A549 (cell line): ENCODE results near the gene PTRHD1. TPM values are rescaled to one million over a fixed set of nuclear protein-coding genes. Genes with fewer than 3 reads are reported as not detected.

ENCODE experiments used
- ATAC-seq, 2 experiments: fragments of 200-7000 bp in 1 of 2; fragments of >200 bp in 1 of 2; cut with Nextera tagmentation in 1 of 2; cut with Tn5 transposase in 1 of 2; 3 replicates each; pipeline versions ENCODE4 v1.8.0 to v1.9.1; 2018 to 2020; ENCODE audit warnings: mild to moderate bottlenecking in 1 of 2, moderate library complexity in 1 of 2
- CTCF ChIA-PET: fragments of 300-600 bp; sonication (Branson Sonifier 250); formaldehyde crosslinking; extraction: SDS; loops from one replicate; lab custom pipeline; 2021; ENCODE audit warnings: antibody characterized with exemption, inconsistent platforms; lab: Yijun Ruan, JAX
- POLR2A ChIA-PET: fragments of 350-600 bp; formaldehyde crosslinking; extraction: SDS; loops from one replicate; lab custom pipeline; 2021; ENCODE audit warnings: antibody characterized with exemption, inconsistent platforms; lab: Yijun Ruan, JAX
- DNase-seq, 2 experiments: peaks; one replicate each; pipeline versions ENCODE4 v3.0.0 to v3.0.0-alpha.2; 2011 to 2016; ENCODE audit warnings: low read depth in 1 of 2, low spot score in 1 of 2
- FAIRE-seq: peaks from 2 replicates; lab custom pipeline; 2011; peaks lifted over from hg19 to GRCh38; lab: Jason Lieb, UNC
- H3K27ac ChIP-seq, 2 experiments: fragments of >200 bp; sonication (Bioruptor Twin); formaldehyde crosslinking; 3 replicates each; pipeline ENCODE4 v1.5.1; 2016 to 2017
- H3K4me1 ChIP-seq: fragments of >200 bp; sonication (Bioruptor Twin); formaldehyde crosslinking; 3 replicates; pipeline ENCODE4 v1.6.1; 2016
- H3K4me2 ChIP-seq: fragments of >200 bp; sonication (Bioruptor Twin); formaldehyde crosslinking; 3 replicates; pipeline ENCODE4 v1.6.1; 2016
- H3K4me3 ChIP-seq: fragments of >200 bp; sonication (Bioruptor Twin); formaldehyde crosslinking; 3 replicates; pipeline ENCODE4 v1.5.1; 2016
- H3K9me3 ChIP-seq: fragments of >200 bp; sonication (Bioruptor Twin); formaldehyde crosslinking; 3 replicates; pipeline ENCODE4 v1.6.1; 2016
- FOXS1 ChIP-seq: fragments of 250-450 bp; sonication (Bioruptor Pico); IDR thresholded peaks from 2 replicates; pipeline ENCODE4 v1.5.0; 2020; ENCODE audit warnings: mild to moderate bottlenecking, moderate library complexity
- HDAC2 ChIP-seq: fragments of 200-600 bp; sonication (generic); IDR thresholded peaks from 2 replicates; pipeline ENCODE4 v1.6.1; 2016
- JUNB ChIP-seq: fragments of >200 bp; sonication (Bioruptor Twin); formaldehyde crosslinking; IDR thresholded peaks from 2 replicates; pipeline ENCODE4 v1.6.1; 2016
- POLR2AphosphoS2 ChIP-seq: conservative IDR thresholded peaks from 2 replicates; pipeline ENCODE4 v1.6.1; 2012; ENCODE audit warnings: low read length, improper control_type of control experiment, inconsistent platforms
- WGBS: methylation state at CpG from one replicate; pipeline ENCODE4 v1.1.6; 2017; ENCODE audit errors: missing lambda C conversion rate; 5-methylcytosine and 5-hydroxymethylcytosine counted together
- polyA plus RNA-seq, 4 experiments: library from polyadenylated mRNA; depleted of rRNA in 3 of 4; stranded (reverse); fragments of >200 nt; fragmentation: RNase III in 1 of 4; extraction: RNeasy Plus Mini Kit Qiagen cat#74134 plus additional on column Dnase treatment in 1 of 4; gene quantifications; 2 replicates in 3 of 4; 3 replicates in 1 of 4; pipeline ENCODE4 v1.2.3, GENCODE V29; 2011 to 2017
- TF ChIP-seq, protein P1 (sequence below): IDR thresholded peaks from 2 replicates; pipeline ENCODE4 v1.6.1; 2012

The PTRHD1 gene
- polyA plus RNA-seq, 2 of the 4 experiments (the other 2 are of a cell fraction): 44.9 to 86.6 TPM

DNA sequence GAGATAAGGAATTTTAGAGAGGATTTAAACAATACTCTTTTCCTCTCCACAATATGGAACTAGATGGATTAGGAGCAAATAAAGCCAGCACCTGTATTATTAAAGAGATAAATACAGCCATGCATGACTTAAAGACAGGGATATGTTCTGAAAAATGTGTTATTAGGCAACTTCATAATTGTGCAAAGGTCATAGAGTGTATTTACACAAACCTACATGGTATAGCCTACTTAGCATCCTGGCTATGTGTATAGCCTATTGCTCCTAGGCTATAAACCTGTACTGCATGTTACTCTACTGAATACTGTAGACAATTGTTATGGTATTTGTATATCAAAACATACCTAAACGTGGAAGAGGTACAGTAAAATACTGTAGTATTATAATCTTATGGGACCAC is 53.0 kb downstream of the PTRHD1 start:
- Histone ChIP-seq H3K4me3 (no peak overlapping the region), H3K4me1 (no peaks in the 10 kb centered on the region), H3K9me3 (no peaks in the 10 kb centered on the region), H3K4me2 (no peak overlapping the region), H3K27ac (no peak overlapping the region)
- CTCF ChIA-PET: no interaction called here
- 43% methylated on average over 1 of the region's 1 CpG for WGBS
- no peak for ATAC-seq
- POLR2A ChIA-PET: no interaction called here
- FAIRE-seq: no peak
- no peak for DNase-seq
- TF ChIP-seq, protein P1, sequence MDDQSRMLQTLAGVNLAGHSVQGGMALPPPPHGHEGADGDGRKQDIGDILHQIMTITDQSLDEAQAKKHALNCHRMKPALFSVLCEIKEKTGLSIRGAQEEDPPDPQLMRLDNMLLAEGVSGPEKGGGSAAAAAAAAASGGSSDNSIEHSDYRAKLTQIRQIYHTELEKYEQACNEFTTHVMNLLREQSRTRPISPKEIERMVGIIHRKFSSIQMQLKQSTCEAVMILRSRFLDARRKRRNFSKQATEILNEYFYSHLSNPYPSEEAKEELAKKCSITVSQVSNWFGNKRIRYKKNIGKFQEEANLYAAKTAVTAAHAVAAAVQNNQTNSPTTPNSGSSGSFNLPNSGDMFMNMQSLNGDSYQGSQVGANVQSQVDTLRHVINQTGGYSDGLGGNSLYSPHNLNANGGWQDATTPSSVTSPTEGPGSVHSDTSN: no peak
- TF ChIP-seq POLR2AphosphoS2 (no peak), HDAC2 (no peak), FOXS1 (CRISPR knock-in tag) (no peak), JUNB (no peak)
- TF ChIP-seq, all 56 proteins: peak for 0

Other genes starting within 250 kb of the PTRHD1 start
- gene CENPO, start within 50 bp of the PTRHD1 start, polyA plus RNA-seq (2011; rRNA removed): 52.4 and 62.0 TPM in 2 replicates
- gene CENPO, start within 50 bp of the PTRHD1 start, polyA plus RNA-seq (2017; fragmentation: RNase III; extraction: RNeasy Plus Mini Kit Qiagen cat#74134 plus additional on column Dnase treatment): 49.1 to 50.3 TPM (median 49.6 TPM) in 3 replicates
- 37.4 and 52.5 TPM in 2 replicates for gene ADCY3, start 126.8 kb upstream of the PTRHD1 start, polyA plus RNA-seq (2011; rRNA removed)
- gene ADCY3, start 126.8 kb upstream of the PTRHD1 start, polyA plus RNA-seq (2017; fragmentation: RNase III; extraction: RNeasy Plus Mini Kit Qiagen cat#74134 plus additional on column Dnase treatment): 58.5 to 65.4 TPM (median 58.8 TPM) in 3 replicates
- gene DNAJC27, start 178.6 kb upstream of the PTRHD1 start, polyA plus RNA-seq (2011; rRNA removed): 5.2 and 7.8 TPM in 2 replicates
- gene DNAJC27, start 178.6 kb upstream of the PTRHD1 start, polyA plus RNA-seq (2017; fragmentation: RNase III; extraction: RNeasy Plus Mini Kit Qiagen cat#74134 plus additional on column Dnase treatment): 2.3 to 3.0 TPM (median 2.6 TPM) in 3 replicates
- 6.5 and 8.1 TPM in 2 replicates for gene EFR3B, start 248.7 kb upstream of the PTRHD1 start, polyA plus RNA-seq (2011; rRNA removed)
- gene EFR3B, start 248.7 kb upstream of the PTRHD1 start, polyA plus RNA-seq (2017; fragmentation: RNase III; extraction: RNeasy Plus Mini Kit Qiagen cat#74134 plus additional on column Dnase treatment): 10.4 to 13.1 TPM (median 12.5 TPM) in 3 replicates